HEK293T (cell line): ENCODE measurements around the gene PAQR8.

Experiments used
- CTCF ChIA-PET: fragments of 350-600 bp; formaldehyde crosslinking; extraction: SDS; loops from one replicate; lab custom pipeline; 2021; ENCODE audit warnings: antibody characterized with exemption, inconsistent platforms; lab: Yijun Ruan, JAX
- POLR2A ChIA-PET: fragments of 350-600 bp; formaldehyde crosslinking; extraction: SDS; loops from one replicate; lab custom pipeline; 2020; ENCODE audit warnings: antibody characterized with exemption, inconsistent platforms; lab: Yijun Ruan, JAX
- DNase-seq: peaks from one replicate; pipeline ENCODE4 v3.0.0; 2012; ENCODE audit warnings: mixed read lengths; ENCODE audit errors: extremely low spot score
- ARNT ChIP-seq: fragments of 450-650 bp; IDR thresholded peaks from 2 replicates; pipeline ENCODE4 v1.6.1; 2017; ENCODE audit warnings: mild to moderate bottlenecking
- BHLHE40 ChIP-seq: fragments of 450-650 bp; IDR thresholded peaks from 2 replicates; pipeline ENCODE4 v1.6.1; 2016; ENCODE audit warnings: mild to moderate bottlenecking, moderate library complexity, borderline replicate concordance
- CTBP1 ChIP-seq: fragments of 450-650 bp; IDR thresholded peaks from 2 replicates; pipeline ENCODE4 v1.6.1; 2016; ENCODE audit warnings: borderline replicate concordance
- ELF4 ChIP-seq: fragments of 450-650 bp; IDR thresholded peaks from 2 replicates; pipeline ENCODE4 v1.6.1; 2017; ENCODE audit warnings: antibody characterized with exemption
- FOXA1 ChIP-seq: fragments of 450-650 bp; IDR thresholded peaks from 2 replicates; pipeline ENCODE4 v1.6.1; 2016; ENCODE audit warnings: mild to moderate bottlenecking
- FOXK2 ChIP-seq: fragments of 450-650 bp; IDR thresholded peaks from 2 replicates; pipeline ENCODE4 v1.6.1; 2016; ENCODE audit warnings: mild to moderate bottlenecking
- FOXM1 ChIP-seq: fragments of 450-650 bp; IDR thresholded peaks from 2 replicates; pipeline ENCODE4 v1.6.1; 2017; ENCODE audit warnings: mild to moderate bottlenecking, borderline replicate concordance
- HDGF ChIP-seq: fragments of 450-650 bp; IDR thresholded peaks from 2 replicates; pipeline ENCODE4 v1.6.1; 2017; ENCODE audit warnings: antibody characterized with exemption, borderline replicate concordance
- L3MBTL2 ChIP-seq: fragments of 450-650 bp; conservative IDR thresholded peaks from 2 replicates; pipeline ENCODE4 v1.6.1; 2016; ENCODE audit warnings: mild to moderate bottlenecking
- LEF1 ChIP-seq: fragments of 450-650 bp; IDR thresholded peaks from 2 replicates; pipeline ENCODE4 v1.6.1; 2017; ENCODE audit warnings: mild to moderate bottlenecking, borderline replicate concordance
- NFRKB ChIP-seq: fragments of 450-650 bp; IDR thresholded peaks from 2 replicates; pipeline ENCODE4 v1.6.1; 2016; ENCODE audit warnings: mild to moderate bottlenecking, moderate library complexity
- SP1 ChIP-seq: fragments of 450-650 bp; IDR thresholded peaks from 2 replicates; pipeline ENCODE4 v1.6.1; 2017
- SUZ12 ChIP-seq: fragments of 450-650 bp; IDR thresholded peaks from 2 replicates; pipeline ENCODE4 v1.6.1; 2016; ENCODE audit warnings: mild to moderate bottlenecking
- TARDBP ChIP-seq: fragments of 450-650 bp; IDR thresholded peaks from 2 replicates; pipeline ENCODE4 v1.6.1; 2016
- ZNF384 ChIP-seq: fragments of 450-650 bp; IDR thresholded peaks from 2 replicates; pipeline ENCODE4 v1.6.1; 2016
- TF ChIP-seq, protein P1 (sequence below): fragments of 450-650 bp; IDR thresholded peaks from 2 replicates; pipeline ENCODE4 v1.6.1; 2016

PAQR8 gene

GRCh38 chr6:52388790-52389189, 26.8 kb downstream of the PAQR8 start:
- DNase-seq: no peak
- TF ChIP-seq LEF1: no peak
- TF ChIP-seq ARNT: no peak
- no peak for TF ChIP-seq SP1
- no peak for TF ChIP-seq ZNF384
- TF ChIP-seq FOXK2: no peak
- TF ChIP-seq CTBP1: no peak
- TF ChIP-seq TARDBP: no peak
- TF ChIP-seq ELF4: no peak
- no peak for TF ChIP-seq SUZ12
- TF ChIP-seq, protein P1, sequence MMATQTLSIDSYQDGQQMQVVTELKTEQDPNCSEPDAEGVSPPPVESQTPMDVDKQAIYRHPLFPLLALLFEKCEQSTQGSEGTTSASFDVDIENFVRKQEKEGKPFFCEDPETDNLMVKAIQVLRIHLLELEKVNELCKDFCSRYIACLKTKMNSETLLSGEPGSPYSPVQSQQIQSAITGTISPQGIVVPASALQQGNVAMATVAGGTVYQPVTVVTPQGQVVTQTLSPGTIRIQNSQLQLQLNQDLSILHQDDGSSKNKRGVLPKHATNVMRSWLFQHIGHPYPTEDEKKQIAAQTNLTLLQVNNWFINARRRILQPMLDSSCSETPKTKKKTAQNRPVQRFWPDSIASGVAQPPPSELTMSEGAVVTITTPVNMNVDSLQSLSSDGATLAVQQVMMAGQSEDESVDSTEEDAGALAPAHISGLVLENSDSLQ: no peak
- TF ChIP-seq HDGF: no peak
- TF ChIP-seq NFRKB: no peak
- no peak for TF ChIP-seq FOXM1
- CTCF ChIA-PET: interaction anchor here (2.6 kb wide), 1 partner anchor 104 kb away, joined by 9 read pairs; the partner anchor contains the start of gene MCM3
- POLR2A ChIA-PET: interaction anchor here (3.5 kb wide), 1 partner anchor 103 kb away, joined by 17 read pairs; the partner anchor contains the start of gene MCM3

- POLR2A ChIA-PET: interaction anchor here (3.5 kb wide), 1 partner anchor 104 kb away, joined by 17 read pairs; the partner anchor contains the start of gene MCM3
Measured at GRCh38 chr6:52389264-52389625, 27.3 kb downstream of the PAQR8 start.

GRCh38 chr6:52389626-52390360, 27.8 kb downstream of the PAQR8 start:
- no peak for DNase-seq
- POLR2A ChIA-PET: interaction anchor here (0.9 to 3.5 kb wide), 3 partner anchors 30 to 104 kb away, joined by 3 to 17 read pairs (median 5); partner anchors contain the start of genes EFHC1 and MCM3
- no peak for TF ChIP-seq FOXK2
- TF ChIP-seq, protein P1: no peak
- no peak for TF ChIP-seq L3MBTL2
- no peak for TF ChIP-seq CTBP1
- TF ChIP-seq FOXA1: no peak
- TF ChIP-seq SUZ12: no peak
- no peak for TF ChIP-seq LEF1
- TF ChIP-seq ELF4: no peak
- TF ChIP-seq ZNF384: no peak
- no peak for TF ChIP-seq NFRKB
- TF ChIP-seq TARDBP: no peak
- TF ChIP-seq HDGF: no peak
- TF ChIP-seq BHLHE40: no peak
- TF ChIP-seq ARNT: no peak
- no peak for TF ChIP-seq SP1
- CTCF ChIA-PET: interaction anchor here (0.8 to 2.6 kb wide), 2 partner anchors 18 to 105 kb away, joined by 4 to 9 read pairs; partner anchors contain the start of gene MCM3

More at GRCh38 chr6:52389264-52389625, 27.3 kb downstream of the PAQR8 start:
- DNase-seq: no peak
- CTCF ChIA-PET: interaction anchor here (2.6 kb wide), 1 partner anchor 104 kb away, joined by 9 read pairs; the partner anchor contains the start of gene MCM3
- TF ChIP-seq L3MBTL2 (no peak), SP1 (no peak), NFRKB (no peak)

DNA sequence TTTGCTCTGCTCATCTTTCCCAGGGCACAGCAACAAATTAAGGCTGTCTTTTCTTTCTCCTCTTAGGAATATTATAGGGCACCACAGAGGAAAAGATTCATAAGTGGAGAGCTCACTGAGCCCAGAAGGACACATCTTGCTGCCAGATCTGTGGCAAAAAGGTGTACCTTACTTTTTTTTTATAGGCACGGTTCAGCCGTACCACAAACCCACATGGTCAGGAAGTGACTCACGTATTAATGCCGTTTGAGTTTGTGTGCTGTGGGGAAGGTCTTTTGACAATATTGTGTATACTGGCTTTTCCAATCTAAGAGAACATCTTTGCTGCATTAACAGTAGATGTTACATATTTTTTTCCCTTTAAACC, 28.4 kb downstream of the PAQR8 start:
- DNase-seq: no peak
- POLR2A ChIA-PET: interaction anchor here (0.9 to 3.5 kb wide), 3 partner anchors 30 to 105 kb away, joined by 3 to 17 read pairs (median 5); partner anchors contain the start of genes EFHC1 and MCM3
- TF ChIP-seq LEF1 (no peak), L3MBTL2 (no peak), ELF4 (no peak), NFRKB (no peak), HDGF (no peak), ZNF384 (no peak), SUZ12 (no peak), FOXM1 (no peak)
- TF ChIP-seq, protein P1: no peak
- CTCF ChIA-PET: interaction anchor here (0.6 to 2.6 kb wide), 3 partner anchors 17 to 107 kb away, joined by 3 to 9 read pairs (median 4); partner anchors contain the start of gene MCM3

DNA sequence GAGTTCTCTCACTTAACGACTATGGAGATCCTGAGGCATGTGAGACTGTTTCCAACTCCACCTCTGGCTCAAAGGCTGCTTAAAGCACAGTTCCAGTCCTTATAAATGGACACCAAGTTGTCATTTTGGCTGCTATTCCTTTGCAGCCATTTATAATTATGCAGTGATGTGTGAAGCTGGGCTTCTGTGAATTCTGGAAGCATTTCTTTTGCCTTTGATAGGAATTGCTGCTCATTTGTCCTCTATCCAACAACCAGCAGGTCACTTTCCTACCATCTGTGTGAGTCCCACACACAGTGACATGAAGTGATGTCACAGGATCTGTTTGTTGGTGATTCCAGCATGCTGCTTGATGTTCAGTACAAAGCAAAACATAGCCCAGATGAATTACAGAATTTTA, 29.6 kb downstream of the PAQR8 start:
- ChIA-PET POLR2A (interaction anchor here (1.5 kb wide), 1 partner anchor 31 kb away, joined by 5 read pairs; no protein-coding TSS in a partner anchor), CTCF (interaction anchor here (0.9 to 2.6 kb wide), 2 partner anchors 8 to 106 kb away, joined by 3 to 9 read pairs; partner anchors contain the start of gene MCM3)
- TF ChIP-seq NFRKB: no peak
- TF ChIP-seq ZNF384: no peak
- no peak for TF ChIP-seq LEF1
- DNase-seq: no peak

DNA sequence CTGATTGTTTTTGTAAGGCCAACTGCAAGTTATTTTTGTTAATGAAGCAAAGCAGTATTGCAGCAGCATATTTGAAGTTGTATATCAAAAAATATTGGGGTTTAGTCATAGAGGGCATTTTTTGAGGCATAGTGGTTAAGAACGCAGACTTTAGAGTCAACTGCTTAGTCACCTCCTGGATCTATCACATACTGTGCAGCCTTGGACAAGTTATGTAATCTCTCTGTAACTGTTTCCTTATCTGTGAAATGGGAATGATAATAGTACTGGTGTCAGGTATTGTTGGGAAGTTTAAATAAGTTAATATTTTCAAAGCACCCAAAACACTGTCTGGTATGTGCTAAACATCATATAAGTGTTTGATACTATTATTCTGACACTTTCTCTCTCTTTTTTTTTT, 31.0 kb downstream of the PAQR8 start:
- POLR2A ChIA-PET: no interaction called here
- TF ChIP-seq ELF4 (no peak), L3MBTL2 (no peak), TARDBP (no peak), FOXA1 (no peak), ARNT (no peak)
- CTCF ChIA-PET: no interaction called here
- DNase-seq: no peak

- DNase-seq: no peak
- ChIA-PET CTCF (no interaction called here), POLR2A (no interaction called here)
- TF ChIP-seq TARDBP (no peak), L3MBTL2 (no peak), SP1 (no peak), SUZ12 (no peak), ZNF384 (no peak), BHLHE40 (no peak), HDGF (no peak), NFRKB (no peak), ELF4 (no peak), FOXM1 (no peak), FOXK2 (no peak), FOXA1 (no peak), LEF1 (no peak), CTBP1 (no peak), ARNT (no peak)
- TF ChIP-seq, protein P1: no peak
Measured at GRCh38 chr6:52393780-52394179, 31.8 kb downstream of the PAQR8 start.
